ENCODE results near the gene ZNF487. TPM values are rescaled to one million over a fixed set of nuclear protein-coding genes. Genes with fewer than 3 reads are reported as not detected.
A peak's percentile ranks its signal among the peaks of the same experiment; 100 is the strongest.
"Not testable (repeated sequence)": the region's sequence is repeated elsewhere in the genome, so short reads cannot be mapped to it uniquely, and the experiment has no call there.

Gene ZNF487
- total and polyA plus RNA-seq, 8 donors = 0.45 to 11.0 (median 4.5) TPM

DNA sequence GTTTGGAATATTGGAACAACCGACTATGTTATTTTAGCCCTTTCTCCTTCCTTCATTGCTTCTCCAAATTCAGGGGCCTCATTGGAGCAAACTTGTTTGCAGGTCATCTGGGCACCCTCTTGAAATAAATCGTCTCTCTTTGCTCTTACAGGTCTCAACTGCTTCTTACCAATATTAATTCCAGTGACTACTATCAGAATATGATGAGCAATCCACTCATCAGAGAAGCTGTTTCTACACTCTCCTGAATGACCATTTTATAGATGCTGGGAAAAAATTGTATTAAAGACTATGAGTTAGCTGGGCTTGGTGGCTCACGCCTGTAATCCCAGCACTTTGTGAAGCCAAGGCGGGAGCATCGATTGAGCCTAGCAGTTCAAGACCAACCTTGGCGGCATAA lies 15.4 kb upstream of the ZNF487 start:
- Histone ChIP-seq H3K36me3 (no peaks in the 10 kb centered on the region), H3K27ac (peak overlapping the region; percentile 31 to 99 (median 96)), H3K9me3 (no peaks in the 10 kb centered on the region), H3K4me3 (peak overlapping the region in 2 of 4 donors; percentile 60 to 61), H3K27me3 (no peaks in the 10 kb centered on the region), H3K4me1 (peaks cover 14 to 27% (median 21%) of the 10 kb centered on the region in 4 donors)
- TF ChIP-seq, protein P1, sequence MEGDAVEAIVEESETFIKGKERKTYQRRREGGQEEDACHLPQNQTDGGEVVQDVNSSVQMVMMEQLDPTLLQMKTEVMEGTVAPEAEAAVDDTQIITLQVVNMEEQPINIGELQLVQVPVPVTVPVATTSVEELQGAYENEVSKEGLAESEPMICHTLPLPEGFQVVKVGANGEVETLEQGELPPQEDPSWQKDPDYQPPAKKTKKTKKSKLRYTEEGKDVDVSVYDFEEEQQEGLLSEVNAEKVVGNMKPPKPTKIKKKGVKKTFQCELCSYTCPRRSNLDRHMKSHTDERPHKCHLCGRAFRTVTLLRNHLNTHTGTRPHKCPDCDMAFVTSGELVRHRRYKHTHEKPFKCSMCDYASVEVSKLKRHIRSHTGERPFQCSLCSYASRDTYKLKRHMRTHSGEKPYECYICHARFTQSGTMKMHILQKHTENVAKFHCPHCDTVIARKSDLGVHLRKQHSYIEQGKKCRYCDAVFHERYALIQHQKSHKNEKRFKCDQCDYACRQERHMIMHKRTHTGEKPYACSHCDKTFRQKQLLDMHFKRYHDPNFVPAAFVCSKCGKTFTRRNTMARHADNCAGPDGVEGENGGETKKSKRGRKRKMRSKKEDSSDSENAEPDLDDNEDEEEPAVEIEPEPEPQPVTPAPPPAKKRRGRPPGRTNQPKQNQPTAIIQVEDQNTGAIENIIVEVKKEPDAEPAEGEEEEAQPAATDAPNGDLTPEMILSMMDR (IDR thresholded peaks at IDR 0.05) = no peak
- no peak for TF ChIP-seq POLR2AphosphoS5 (IDR thresholded peaks at IDR 0.05)
- no peak for TF ChIP-seq POLR2A (IDR thresholded peaks at IDR 0.05)
- TF ChIP-seq EP300 (IDR thresholded peaks at IDR 0.05) = no peak
- intact Hi-C loops (cut with DNase I; ENCODE audit: low total_unique reads) = no loop called here
- no peak for DNase-seq
- 80 to 86% (median 83%) methylated on average over 6 of the region's 6 CpGs for WGBS, 5 donors

DNA sequence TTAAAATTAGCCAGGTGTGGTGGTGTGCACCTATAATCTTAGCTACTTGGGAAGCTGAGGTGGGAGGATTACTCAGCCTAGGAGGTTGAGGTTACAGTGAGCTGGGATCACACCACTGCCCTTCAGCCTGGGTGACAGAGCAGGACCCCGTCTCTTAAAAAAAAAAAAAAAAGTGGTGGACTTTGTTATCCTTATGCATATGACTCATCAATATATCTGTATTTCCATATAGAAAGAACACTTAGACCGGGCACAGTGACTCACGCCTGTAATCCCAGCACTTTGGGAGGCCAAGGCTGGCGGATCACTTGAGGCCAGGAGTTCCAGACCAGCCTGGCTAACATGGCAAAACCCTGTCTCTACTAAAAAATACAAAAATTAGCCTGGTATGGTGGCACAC lies 15.0 kb upstream of the ZNF487 start:
- intact Hi-C loops (cut with DNase I; ENCODE audit: low total_unique reads); H3K9me3 ChIP-seq; H3K4me3 ChIP-seq; H3K36me3 ChIP-seq; H3K27me3 ChIP-seq; DNase-seq: not testable (repeated sequence)
- Histone ChIP-seq H3K4me1 (peaks cover 14 to 27% (median 21%) of the 10 kb centered on the region in 4 donors), H3K27ac (peak overlapping the region; percentile 31 to 99 (median 96))
- 75 to 89% (median 80%) methylated on average over 4 of the region's 4 CpGs for WGBS, 5 donors

DNA sequence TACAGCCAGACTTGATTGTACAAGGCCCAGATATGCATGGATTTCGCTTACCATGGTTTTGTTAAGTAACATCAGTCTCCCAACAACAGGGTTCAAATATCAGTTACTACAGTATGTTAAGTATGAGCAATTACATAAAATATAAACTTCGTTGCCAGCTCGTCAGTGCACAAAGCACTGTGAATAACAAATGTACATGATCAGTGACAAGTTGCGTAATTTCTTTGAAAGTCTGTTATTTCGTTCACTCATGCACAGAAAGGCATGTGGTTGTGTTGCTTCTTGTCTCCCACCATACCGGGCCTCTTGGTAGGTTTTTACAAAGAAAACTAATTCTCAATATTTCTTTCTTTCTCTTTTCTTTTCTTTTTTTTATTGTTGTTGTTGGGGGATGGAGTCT lies 12.5 kb upstream of the ZNF487 start:
- DNase-seq = no peak
- H3K4me3 ChIP-seq = no peak overlapping the region
- H3K27me3 ChIP-seq = no peaks in the 10 kb centered on the region
- H3K36me3 ChIP-seq = no peaks in the 10 kb centered on the region
- no peak for TF ChIP-seq POLR2AphosphoS5 (IDR thresholded peaks at IDR 0.05)
- TF ChIP-seq POLR2A (IDR thresholded peaks at IDR 0.05) = no peak
- TF ChIP-seq, protein P1 (IDR thresholded peaks at IDR 0.05) = no peak
- no peak for TF ChIP-seq EP300 (IDR thresholded peaks at IDR 0.05)
- intact Hi-C loops (cut with DNase I; ENCODE audit: low total_unique reads) = no loop called here
- H3K4me1 ChIP-seq = peaks cover 14 to 20% (median 17%) of the 10 kb centered on the region in 4 donors
- H3K9me3 ChIP-seq = no peaks in the 10 kb centered on the region
- no peak overlapping the region for H3K27ac ChIP-seq
- 85 to 94% (median 93%) methylated on average over 6 of the region's 6 CpGs for WGBS, 5 donors

DNA sequence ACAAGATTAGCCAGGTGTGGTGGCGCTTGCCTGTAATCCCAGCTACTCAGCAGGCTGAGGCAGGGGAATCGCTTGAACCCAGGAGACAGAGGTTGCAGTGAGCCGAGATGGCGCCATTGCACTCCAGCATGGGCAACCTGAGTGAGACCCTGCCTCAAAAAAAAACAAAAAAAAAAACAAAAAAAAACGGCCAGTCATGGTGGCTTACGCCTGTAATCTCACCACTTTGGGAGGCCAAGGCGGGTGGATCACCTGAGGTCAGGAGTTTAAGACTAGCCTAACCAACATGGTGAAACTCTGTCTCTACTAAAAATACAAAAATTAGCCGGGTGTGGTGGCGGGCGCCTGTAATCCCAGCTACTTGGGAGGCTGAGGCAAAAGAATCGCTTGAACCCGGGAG lies 10.4 kb upstream of the ZNF487 start:
- H3K4me3 ChIP-seq; H3K27me3 ChIP-seq; intact Hi-C loops (cut with DNase I; ENCODE audit: low total_unique reads); H3K27ac ChIP-seq; DNase-seq; H3K4me1 ChIP-seq; H3K9me3 ChIP-seq; H3K36me3 ChIP-seq: not testable (repeated sequence)
- whole genome bisulfite sequencing, 5 donors = 91 to 98% (median 95%) methylated on average over 12 of the region's 12 CpGs

DNA sequence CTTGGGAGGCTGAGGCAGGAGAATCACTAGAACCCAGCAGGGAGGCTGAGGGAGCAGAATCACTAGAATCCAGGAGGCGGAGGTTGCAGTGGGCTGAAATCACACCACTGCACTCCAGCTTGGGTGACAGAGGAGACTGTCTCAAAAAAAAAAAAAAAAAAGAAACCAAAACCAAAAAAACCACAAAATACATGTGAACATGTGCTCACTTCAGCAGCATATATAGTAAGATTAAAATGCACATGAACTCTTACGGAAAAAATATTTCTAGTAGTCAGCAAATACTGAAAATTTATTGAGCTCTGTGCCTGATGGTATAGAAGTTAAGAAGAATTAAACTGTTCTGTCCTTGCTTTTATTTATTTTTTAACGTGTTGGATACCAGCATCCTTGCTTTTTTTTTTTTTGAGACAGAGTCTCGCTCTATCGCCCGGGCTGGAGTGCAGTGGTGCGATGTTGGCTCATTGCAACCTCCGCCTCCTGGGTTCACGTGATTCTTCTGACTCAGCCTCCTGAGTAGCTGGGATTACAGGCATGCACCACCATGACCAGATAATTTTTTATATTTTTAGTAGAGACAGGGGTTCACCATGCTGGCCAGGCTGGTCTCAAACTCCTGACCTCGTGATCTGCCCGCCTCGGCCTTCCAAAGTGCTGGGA lies 9.6 kb upstream of the ZNF487 start:
- Histone ChIP-seq H3K4me1 (no peaks in the 10 kb centered on the region), H3K36me3 (no peaks in the 10 kb centered on the region), H3K9me3 (no peaks in the 10 kb centered on the region), H3K27ac (no peak overlapping the region), H3K27me3 (no peaks in the 10 kb centered on the region), H3K4me3 (no peak overlapping the region)
- DNase-seq = no peak
- TF ChIP-seq, protein P1 (IDR thresholded peaks at IDR 0.05) = no peak
- TF ChIP-seq EP300 (IDR thresholded peaks at IDR 0.05) = no peak
- no peak for TF ChIP-seq POLR2AphosphoS5 (IDR thresholded peaks at IDR 0.05)
- TF ChIP-seq POLR2A (IDR thresholded peaks at IDR 0.05) = no peak
- WGBS, 5 donors = 85 to 93% (median 89%) methylated on average over 12 of the region's 12 CpGs
- intact Hi-C loops (cut with DNase I; ENCODE audit: low total_unique reads) = no loop called here
